Measurements from ENCODE around the gene C1QC. TPM values are rescaled to one million over a fixed set of nuclear protein-coding genes. Genes with fewer than 3 reads are reported as not detected.

C1QC gene
- total RNA-seq: 100 to 1,000 TPM in 1 of 2 donors, 10 to 100 TPM in 1; 57.6 to 151 TPM
- 100 to 1,000 TPM in 1 of 2 donors, 10 to 100 TPM in 1; 52.9 to 242 TPM for polyA plus RNA-seq

DNA sequence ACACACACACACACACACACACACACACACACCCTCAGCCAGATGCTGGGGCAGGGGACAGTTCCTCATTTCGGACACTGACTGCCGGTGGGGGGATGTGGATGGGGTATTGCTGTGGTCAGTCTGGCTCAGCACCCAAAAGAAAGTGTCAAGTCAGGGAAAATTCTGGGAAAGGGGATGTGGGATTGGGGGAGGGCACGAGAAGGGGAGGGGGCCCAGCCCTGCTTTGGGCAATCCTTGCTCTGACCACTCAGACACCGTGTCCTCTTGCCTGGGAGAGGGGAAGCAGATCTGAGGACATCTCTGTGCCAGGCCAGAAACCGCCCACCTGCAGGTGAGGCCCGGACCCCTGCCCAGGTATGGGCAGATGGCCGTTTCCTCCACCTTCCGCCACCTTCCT is at the start of gene C1QC:
TSS of gene C1QC (plus strand) at position 253 of the 400 bp plus-strand sequence. CDS start 391 bp downstream, outside the sequence.
- Histone ChIP-seq H3K9me3 (ENCODE audit: control insufficient read depth in 4 of 4, low read length in 3 of 4) (no peaks in the 10 kb centered on the region), H3K4me1 (ENCODE audit: control insufficient read depth in 4 of 4, insufficient read depth in 4 of 4, low read length in 3 of 4) (peaks cover 0 to 1% (median 0%) of the 10 kb centered on the region in 4 donors), H3K4me3 (ENCODE audit: low read depth in 1 of 3, low read length in 3 of 3) (peak within 1 kb of the TSS in 1 of 3 donors; percentile 19), H3K27me3 (ENCODE audit: control insufficient read depth in 4 of 4, insufficient read depth in 4 of 4, low read length in 3 of 4) (no peaks in the 10 kb centered on the region), H3K9ac (ENCODE audit: low read depth in 1 of 2, low read length in 2 of 2) (no peak within 1 kb of the TSS), H3K27ac (ENCODE audit: low read depth in 1 of 2, low read length in 2 of 2) (no peak within 1 kb of the TSS), H3K36me3 (ENCODE audit: control insufficient read depth in 4 of 4, insufficient read depth in 3 of 4, low read depth in 1 of 4, low read length in 3 of 4) (no peaks in the 10 kb centered on the region)
- WGBS: 66% methylated on average over 8 of the region's 8 CpGs
- DNase-seq (ENCODE audit: low spot score): no peak
- TF ChIP-seq RAD21 (IDR thresholded peaks at IDR 0.05): no peak
- no peak for TF ChIP-seq FOXA2 (IDR thresholded peaks at IDR 0.05)
- TF ChIP-seq, protein P1, sequence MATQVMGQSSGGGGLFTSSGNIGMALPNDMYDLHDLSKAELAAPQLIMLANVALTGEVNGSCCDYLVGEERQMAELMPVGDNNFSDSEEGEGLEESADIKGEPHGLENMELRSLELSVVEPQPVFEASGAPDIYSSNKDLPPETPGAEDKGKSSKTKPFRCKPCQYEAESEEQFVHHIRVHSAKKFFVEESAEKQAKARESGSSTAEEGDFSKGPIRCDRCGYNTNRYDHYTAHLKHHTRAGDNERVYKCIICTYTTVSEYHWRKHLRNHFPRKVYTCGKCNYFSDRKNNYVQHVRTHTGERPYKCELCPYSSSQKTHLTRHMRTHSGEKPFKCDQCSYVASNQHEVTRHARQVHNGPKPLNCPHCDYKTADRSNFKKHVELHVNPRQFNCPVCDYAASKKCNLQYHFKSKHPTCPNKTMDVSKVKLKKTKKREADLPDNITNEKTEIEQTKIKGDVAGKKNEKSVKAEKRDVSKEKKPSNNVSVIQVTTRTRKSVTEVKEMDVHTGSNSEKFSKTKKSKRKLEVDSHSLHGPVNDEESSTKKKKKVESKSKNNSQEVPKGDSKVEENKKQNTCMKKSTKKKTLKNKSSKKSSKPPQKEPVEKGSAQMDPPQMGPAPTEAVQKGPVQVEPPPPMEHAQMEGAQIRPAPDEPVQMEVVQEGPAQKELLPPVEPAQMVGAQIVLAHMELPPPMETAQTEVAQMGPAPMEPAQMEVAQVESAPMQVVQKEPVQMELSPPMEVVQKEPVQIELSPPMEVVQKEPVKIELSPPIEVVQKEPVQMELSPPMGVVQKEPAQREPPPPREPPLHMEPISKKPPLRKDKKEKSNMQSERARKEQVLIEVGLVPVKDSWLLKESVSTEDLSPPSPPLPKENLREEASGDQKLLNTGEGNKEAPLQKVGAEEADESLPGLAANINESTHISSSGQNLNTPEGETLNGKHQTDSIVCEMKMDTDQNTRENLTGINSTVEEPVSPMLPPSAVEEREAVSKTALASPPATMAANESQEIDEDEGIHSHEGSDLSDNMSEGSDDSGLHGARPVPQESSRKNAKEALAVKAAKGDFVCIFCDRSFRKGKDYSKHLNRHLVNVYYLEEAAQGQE (IDR thresholded peaks at IDR 0.05): no peak
- TF ChIP-seq FOXA1 (IDR thresholded peaks at IDR 0.05): no peak
- TF ChIP-seq, protein P2, sequence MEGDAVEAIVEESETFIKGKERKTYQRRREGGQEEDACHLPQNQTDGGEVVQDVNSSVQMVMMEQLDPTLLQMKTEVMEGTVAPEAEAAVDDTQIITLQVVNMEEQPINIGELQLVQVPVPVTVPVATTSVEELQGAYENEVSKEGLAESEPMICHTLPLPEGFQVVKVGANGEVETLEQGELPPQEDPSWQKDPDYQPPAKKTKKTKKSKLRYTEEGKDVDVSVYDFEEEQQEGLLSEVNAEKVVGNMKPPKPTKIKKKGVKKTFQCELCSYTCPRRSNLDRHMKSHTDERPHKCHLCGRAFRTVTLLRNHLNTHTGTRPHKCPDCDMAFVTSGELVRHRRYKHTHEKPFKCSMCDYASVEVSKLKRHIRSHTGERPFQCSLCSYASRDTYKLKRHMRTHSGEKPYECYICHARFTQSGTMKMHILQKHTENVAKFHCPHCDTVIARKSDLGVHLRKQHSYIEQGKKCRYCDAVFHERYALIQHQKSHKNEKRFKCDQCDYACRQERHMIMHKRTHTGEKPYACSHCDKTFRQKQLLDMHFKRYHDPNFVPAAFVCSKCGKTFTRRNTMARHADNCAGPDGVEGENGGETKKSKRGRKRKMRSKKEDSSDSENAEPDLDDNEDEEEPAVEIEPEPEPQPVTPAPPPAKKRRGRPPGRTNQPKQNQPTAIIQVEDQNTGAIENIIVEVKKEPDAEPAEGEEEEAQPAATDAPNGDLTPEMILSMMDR (IDR thresholded peaks at IDR 0.05; ENCODE audit: low read depth, low read length, missing input control): no peak
- TF ChIP-seq JUND (IDR thresholded peaks at IDR 0.05): no peak
- no peak for TF ChIP-seq HNF4A (conservative IDR thresholded peaks at IDR 0.05)
- TF ChIP-seq, protein P3, sequence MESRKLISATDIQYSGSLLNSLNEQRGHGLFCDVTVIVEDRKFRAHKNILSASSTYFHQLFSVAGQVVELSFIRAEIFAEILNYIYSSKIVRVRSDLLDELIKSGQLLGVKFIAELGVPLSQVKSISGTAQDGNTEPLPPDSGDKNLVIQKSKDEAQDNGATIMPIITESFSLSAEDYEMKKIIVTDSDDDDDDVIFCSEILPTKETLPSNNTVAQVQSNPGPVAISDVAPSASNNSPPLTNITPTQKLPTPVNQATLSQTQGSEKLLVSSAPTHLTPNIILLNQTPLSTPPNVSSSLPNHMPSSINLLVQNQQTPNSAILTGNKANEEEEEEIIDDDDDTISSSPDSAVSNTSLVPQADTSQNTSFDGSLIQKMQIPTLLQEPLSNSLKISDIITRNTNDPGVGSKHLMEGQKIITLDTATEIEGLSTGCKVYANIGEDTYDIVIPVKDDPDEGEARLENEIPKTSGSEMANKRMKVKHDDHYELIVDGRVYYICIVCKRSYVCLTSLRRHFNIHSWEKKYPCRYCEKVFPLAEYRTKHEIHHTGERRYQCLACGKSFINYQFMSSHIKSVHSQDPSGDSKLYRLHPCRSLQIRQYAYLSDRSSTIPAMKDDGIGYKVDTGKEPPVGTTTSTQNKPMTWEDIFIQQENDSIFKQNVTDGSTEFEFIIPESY (IDR thresholded peaks at IDR 0.05): no peak
- TF ChIP-seq RXRA (IDR thresholded peaks at IDR 0.05): no peak
- no peak for TF ChIP-seq TAF1 (conservative IDR thresholded peaks at IDR 0.05)
- TF ChIP-seq, protein P4, sequence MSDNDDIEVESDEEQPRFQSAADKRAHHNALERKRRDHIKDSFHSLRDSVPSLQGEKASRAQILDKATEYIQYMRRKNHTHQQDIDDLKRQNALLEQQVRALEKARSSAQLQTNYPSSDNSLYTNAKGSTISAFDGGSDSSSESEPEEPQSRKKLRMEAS (IDR thresholded peaks at IDR 0.05): no peak
- TF ChIP-seq EGR1 (IDR thresholded peaks at IDR 0.05; ENCODE audit: low read depth in 2 of 2): no peak
- TF ChIP-seq SP1 (IDR thresholded peaks at IDR 0.05): no peak

DNA sequence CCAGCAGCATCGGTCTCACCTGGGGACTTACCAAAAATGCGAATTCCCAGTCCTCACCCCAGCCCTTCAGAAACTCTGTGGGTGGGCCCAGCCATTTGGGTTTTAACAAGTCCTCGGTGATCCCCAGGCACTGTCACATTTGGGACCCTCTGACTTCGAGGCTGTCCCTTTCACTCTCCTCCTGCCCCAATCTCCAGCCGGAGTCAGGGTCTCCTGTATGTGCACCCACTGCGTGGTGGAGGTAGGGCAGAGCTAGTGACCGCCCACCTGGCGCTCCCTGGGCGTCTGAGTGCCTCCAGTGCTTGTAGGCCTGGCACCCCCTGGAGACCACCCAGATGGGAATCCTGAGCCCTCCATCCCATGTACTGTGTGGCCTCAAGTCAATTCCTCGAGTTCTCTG is 49.0 kb upstream of the C1QC start:
- WGBS: 78% methylated on average over 10 of the region's 10 CpGs
- no peaks in the 10 kb centered on the region for H3K36me3 ChIP-seq (ENCODE audit: control insufficient read depth in 4 of 4, insufficient read depth in 3 of 4, low read depth in 1 of 4, low read length in 3 of 4)
- TF ChIP-seq, protein P1 (IDR thresholded peaks at IDR 0.05): no peak
- TF ChIP-seq, protein P5, sequence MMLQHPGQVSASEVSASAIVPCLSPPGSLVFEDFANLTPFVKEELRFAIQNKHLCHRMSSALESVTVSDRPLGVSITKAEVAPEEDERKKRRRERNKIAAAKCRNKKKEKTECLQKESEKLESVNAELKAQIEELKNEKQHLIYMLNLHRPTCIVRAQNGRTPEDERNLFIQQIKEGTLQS (IDR thresholded peaks at IDR 0.05): no peak
- TF ChIP-seq TAF1 (conservative IDR thresholded peaks at IDR 0.05): no peak
- TF ChIP-seq FOXA2 (IDR thresholded peaks at IDR 0.05): no peak
- no peak overlapping the region for H3K4me3 ChIP-seq (ENCODE audit: low read depth in 1 of 3, low read length in 3 of 3)
- DNase-seq (ENCODE audit: low spot score): no peak
- peaks cover 0 to 4% (median 2%) of the 10 kb centered on the region in 4 donors for H3K27me3 ChIP-seq (ENCODE audit: control insufficient read depth in 4 of 4, insufficient read depth in 4 of 4, low read length in 3 of 4)
- H3K4me1 ChIP-seq (ENCODE audit: control insufficient read depth in 4 of 4, insufficient read depth in 4 of 4, low read length in 3 of 4): no peaks in the 10 kb centered on the region
- no peak overlapping the region for H3K9ac ChIP-seq (ENCODE audit: low read depth in 1 of 2, low read length in 2 of 2)
- no peak overlapping the region for H3K27ac ChIP-seq (ENCODE audit: low read depth in 1 of 2, low read length in 2 of 2)
- H3K9me3 ChIP-seq (ENCODE audit: control insufficient read depth in 4 of 4, low read length in 3 of 4): no peaks in the 10 kb centered on the region

Measured in liver (tissue), 9 donors.